Measurements from ENCODE around the gene SYCE3.

- TF ChIP-seq EZH2 (IDR thresholded peaks at IDR 0.05), result no peak
- TF ChIP-seq CTCF (IDR thresholded peaks at IDR 0.05), result no peak
- TF ChIP-seq EZH2phosphoT487 (IDR thresholded peaks at IDR 0.05), result no peak
These were observed 8.1 kb upstream of the SYCE3 start for GRCh38 chr22:50570861-50571260.
